Stomach (tissue), 4 donors: ENCODE results near the gene MAD2L2.

Source experiments
- EP300 ChIP-seq: sonication (generic); formaldehyde crosslinking; IDR thresholded peaks from one replicate; pipeline ENCODE4 v1.6.1; 2017; ENCODE audit warnings: antibody characterized with exemption
- POLR2A ChIP-seq, 4 donors: fragments of 450-650 bp; IDR thresholded peaks; one replicate each; pipeline ENCODE4 v1.6.1; 2016; ENCODE audit warnings: antibody characterized with exemption in 4 of 4, control low read depth in 2 of 4, mild to moderate bottlenecking in 1 of 4, moderate library complexity in 1 of 4
- POLR2AphosphoS5 ChIP-seq, 3 donors: sonication (generic); formaldehyde crosslinking; IDR thresholded peaks; one replicate each; pipeline ENCODE4 v1.6.1; 2016; ENCODE audit warnings: antibody characterized with exemption in 3 of 3
- TF ChIP-seq, protein P1 (sequence below), 7 experiments: fragments of 450-650 bp in 4 of 7; fragments of 200-600 bp in 3 of 7; sonication (generic) in 3 of 7; IDR thresholded peaks; one replicate each; pipeline ENCODE4 v1.5.1; 2016 to 2019; ENCODE audit warnings: antibody characterized with exemption in 7 of 7, control low read depth in 2 of 7, mild to moderate bottlenecking in 1 of 7

DNA sequence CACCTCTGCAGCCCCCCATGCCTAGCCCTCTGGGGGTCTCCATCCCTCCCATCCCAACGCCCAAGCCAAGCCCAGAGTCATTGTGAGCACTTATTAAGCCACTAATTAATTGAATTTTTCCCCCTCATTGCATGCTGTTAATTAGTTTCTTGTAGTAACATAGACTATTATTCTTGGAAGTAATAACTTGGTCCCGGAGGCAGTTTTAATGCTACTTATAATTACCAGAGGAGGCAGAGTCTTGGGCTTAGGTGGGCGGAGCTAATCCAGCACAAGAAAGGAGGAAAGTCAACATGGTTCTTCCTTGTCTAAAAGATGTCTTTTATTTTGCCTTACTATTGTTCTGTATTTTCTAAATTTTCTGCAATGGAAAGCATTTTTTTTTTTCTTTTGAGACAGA, 54.4 kb downstream of the MAD2L2 start:
- TF ChIP-seq, protein P1, sequence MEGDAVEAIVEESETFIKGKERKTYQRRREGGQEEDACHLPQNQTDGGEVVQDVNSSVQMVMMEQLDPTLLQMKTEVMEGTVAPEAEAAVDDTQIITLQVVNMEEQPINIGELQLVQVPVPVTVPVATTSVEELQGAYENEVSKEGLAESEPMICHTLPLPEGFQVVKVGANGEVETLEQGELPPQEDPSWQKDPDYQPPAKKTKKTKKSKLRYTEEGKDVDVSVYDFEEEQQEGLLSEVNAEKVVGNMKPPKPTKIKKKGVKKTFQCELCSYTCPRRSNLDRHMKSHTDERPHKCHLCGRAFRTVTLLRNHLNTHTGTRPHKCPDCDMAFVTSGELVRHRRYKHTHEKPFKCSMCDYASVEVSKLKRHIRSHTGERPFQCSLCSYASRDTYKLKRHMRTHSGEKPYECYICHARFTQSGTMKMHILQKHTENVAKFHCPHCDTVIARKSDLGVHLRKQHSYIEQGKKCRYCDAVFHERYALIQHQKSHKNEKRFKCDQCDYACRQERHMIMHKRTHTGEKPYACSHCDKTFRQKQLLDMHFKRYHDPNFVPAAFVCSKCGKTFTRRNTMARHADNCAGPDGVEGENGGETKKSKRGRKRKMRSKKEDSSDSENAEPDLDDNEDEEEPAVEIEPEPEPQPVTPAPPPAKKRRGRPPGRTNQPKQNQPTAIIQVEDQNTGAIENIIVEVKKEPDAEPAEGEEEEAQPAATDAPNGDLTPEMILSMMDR (IDR thresholded peaks at IDR 0.05): no peak
- TF ChIP-seq EP300: no peak
- no peak for TF ChIP-seq POLR2A (IDR thresholded peaks at IDR 0.05)
- no peak for TF ChIP-seq POLR2AphosphoS5 (IDR thresholded peaks at IDR 0.05)
